Measurements from ENCODE around the gene MIOX.

The MIOX gene

DNA sequence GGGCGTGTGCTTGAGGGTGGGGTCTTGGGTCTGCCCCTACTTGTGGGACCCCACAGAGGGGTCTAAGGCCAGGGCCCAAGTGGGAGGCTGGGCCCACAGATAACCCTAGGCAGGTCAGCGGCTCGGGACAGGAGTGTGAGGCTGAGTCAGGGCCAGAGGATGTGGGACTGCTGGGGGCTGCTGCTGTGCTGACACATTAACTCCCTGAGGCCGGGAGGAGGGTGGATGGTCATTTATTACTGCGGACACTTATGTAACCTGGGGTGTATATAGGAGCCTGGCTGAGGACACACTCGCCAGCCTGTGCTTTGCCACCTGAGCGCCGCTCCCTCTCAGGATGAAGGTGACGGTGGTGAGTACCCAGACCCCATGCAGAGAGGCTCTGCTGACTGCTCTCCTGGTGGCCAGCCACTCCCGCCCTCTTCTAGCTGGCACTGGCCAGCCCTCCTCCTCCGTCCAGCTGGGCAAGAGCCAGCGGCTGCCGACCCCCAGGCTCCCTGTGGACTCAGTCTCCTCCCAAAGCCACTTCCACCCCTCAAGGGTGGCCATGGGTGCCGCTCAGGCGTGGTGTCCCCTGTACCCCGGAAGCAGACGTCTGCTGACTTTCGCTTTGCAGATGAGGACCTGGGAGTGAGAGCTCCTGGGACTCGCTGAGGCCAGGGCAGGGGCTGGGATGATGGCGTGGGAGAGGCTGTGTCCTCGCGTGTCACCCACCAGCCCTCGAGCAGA lies at the start of gene MIOX:
TSS of gene MIOX (plus strand) at position 299 of the 729 bp plus-strand sequence. CDS start at position 338, 39 bp downstream.
- DNase-seq: no peak

DNA sequence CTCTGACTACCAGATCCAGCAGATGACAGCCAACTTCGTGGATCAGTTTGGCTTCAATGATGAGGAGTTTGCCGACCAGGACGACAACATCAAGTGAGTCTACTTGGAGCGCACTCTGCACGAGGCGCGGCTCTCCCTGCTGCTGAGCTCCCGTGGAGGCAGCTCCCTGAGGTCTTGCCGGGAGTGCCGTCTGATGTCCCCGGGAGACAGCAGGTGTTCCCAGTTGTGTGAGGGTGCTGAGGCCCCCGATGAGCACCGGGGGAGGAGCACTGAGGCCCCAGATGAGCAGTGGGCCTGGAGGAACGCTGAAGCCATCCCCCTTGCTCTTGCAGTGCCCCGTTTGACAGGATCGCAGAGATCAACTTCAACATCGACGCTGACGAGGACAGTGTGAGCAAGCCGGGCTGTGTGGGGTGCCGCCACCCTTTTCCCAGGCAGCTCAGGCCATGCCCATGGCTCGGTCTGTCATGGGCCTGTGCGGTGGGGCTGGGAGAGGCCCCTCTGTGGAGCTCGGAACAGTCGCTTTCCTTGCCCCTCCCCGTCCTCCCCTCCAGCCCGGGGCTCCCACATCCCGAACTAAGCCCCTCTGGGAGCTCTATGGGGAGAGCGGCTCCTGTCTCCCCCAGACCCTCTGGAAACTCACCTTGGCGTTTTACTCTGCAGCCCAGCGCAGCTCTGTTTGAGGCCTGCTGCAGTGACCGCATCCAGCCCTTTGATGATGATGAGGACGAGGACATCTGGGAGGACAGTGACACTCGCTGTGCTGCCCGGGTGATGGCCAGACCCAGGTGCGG lies 49.0 kb upstream of the MIOX start:
- no peak for DNase-seq

DNA sequence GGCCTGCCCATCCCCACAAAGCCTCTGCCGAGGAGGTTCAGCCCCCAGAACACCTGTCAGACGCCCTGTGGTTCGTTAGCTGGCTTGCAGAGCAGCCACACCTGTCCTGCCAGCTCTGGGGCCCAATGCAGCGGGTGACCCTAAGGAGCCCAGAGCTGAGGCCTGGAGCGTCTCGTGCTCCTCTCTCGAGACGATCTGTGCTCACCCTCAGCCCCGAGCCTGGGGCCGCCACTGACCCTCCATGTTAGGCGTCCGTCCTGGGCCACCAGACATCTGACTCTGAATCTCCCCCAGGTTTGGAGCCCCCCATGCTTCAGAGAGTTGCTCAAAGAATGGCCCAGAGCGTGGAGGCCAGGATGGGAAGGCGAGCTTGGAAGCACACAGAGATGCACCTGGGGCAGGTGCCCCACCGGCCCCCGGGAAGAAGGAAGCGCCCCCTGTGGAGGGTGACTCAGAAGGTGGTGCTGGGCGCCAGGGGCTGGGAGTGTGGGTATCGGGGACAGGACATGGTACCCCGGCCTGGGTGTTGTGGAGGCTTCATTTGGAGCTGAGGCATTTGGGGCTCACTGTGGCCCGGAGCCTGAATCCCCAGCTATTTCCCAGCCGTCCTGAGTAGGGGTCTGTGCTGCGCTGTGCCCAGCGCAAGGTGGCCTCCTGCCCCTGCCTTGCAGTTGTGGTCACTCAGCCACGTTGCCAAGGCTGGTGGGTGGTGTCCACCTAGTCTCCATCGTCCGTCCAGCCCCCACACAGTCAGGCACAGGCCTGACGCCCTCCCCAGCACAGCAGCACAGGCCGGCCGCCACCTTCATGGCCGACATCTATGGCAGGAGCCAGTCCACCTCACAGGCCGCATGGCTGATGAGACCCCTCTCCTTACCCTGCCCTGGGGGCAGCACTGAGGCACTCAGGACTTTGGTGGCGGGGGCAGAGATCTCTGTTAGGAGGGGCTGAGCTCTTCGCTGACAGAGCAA lies 48.1 kb upstream of the MIOX start:
- no peak for DNase-seq

- no peak for DNase-seq
These were observed 47.3 kb upstream of the MIOX start for GRCh38 chr22:50439314-50439870.

DNA sequence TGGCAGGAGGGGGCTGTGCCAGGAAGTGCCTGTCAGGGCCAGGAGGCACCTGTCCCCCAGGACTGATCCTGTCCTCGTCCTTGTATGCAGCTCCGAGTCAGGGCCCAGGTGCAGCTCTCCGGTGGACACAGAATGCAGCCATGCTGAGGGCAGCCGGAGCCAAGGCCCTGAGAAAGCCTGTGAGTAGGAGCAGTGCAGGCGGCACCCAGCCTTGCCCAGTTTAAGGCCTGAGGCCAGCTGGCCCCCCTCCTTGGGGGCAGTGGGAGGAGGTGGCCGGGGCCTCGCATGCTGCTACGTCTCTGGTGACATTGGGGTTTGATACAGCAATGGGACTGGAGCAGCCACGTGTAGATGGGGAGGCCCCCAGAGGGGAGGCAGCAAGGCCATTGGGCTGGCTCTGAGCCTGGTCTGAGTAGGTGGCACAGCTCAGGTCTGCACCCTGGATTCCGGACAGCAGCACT lies 46.8 kb upstream of the MIOX start:
- DNase-seq: no peak

GRCh38 chr22:50440544-50441249 lies 46.0 kb upstream of the MIOX start:
- no peak for DNase-seq

- no peak for DNase-seq
These were observed 45.1 kb upstream of the MIOX start for GRCh38 chr22:50441428-50441993.

DNA sequence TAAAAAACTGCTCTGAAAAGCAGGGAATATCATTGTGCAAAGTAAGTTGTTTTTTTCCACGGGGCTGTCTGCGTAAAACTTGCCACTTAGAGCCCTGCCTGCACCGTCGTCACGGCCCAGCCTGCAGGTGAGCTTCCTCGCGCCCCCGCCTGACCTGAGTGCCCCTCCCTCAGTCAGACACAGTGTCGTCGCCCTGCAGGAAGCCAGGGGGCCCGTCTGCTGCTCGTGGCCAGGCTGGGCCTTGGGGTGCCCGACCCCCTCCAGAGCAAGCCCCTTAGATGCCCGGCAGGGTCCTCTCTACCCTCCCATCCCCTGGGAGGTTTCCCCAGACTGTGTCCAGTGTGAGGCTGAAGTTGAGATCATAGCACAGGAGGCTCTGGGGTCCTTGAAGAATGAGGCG lies 43.5 kb upstream of the MIOX start:
- no peak for DNase-seq

- no peak for DNase-seq
These were observed 42.6 kb upstream of the MIOX start for GRCh38 chr22:50443801-50444625.

GRCh38 chr22:50444663-50445062 lies 42.0 kb upstream of the MIOX start:
- DNase-seq: no peak

- DNase-seq: no peak
These were observed 41.4 kb upstream of the MIOX start for GRCh38 chr22:50445071-50445879.

DNA sequence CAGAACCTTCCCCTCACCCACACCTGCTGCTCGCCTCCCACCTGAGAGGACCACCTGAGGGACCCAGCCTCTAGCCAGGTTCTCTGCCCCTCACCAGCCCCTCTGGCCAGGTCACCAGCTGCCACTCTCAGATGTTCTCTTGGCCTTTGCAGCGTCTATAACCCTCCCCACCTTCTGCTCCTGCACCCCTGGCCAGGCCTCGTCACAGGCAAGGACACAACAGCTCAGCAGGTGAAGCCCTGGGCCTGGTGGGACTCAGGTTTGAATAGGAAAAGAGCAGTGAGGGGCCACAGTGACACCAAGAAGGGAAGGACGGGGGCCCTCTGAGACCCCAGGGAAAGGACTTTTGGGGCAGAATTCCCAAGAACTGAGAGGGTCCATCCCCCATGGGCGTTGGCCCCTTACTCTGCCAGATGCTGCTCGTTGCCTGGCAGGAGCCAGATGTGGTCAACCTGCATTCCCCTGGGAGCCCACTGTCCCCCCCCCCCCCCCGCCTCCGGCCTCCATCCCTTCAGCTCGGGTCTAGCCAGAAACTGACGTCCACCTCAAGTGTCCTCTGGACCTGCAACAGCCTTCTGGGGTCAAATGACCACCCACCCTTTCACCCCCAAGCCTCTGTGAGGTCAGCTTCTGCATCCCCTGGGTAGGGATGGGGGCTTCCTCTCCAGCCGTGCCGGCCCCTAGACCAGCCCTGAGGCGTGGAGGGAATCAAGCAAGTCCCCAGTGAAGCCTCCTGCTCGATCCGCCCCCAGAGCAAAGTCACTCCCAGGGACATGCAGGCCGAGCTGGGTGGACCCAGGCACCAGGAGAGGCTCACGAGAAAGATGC lies 40.6 kb upstream of the MIOX start:
- no peak for DNase-seq

GRCh38 chr22:50446708-50447575 lies 39.7 kb upstream of the MIOX start:
- DNase-seq: no peak

DNA sequence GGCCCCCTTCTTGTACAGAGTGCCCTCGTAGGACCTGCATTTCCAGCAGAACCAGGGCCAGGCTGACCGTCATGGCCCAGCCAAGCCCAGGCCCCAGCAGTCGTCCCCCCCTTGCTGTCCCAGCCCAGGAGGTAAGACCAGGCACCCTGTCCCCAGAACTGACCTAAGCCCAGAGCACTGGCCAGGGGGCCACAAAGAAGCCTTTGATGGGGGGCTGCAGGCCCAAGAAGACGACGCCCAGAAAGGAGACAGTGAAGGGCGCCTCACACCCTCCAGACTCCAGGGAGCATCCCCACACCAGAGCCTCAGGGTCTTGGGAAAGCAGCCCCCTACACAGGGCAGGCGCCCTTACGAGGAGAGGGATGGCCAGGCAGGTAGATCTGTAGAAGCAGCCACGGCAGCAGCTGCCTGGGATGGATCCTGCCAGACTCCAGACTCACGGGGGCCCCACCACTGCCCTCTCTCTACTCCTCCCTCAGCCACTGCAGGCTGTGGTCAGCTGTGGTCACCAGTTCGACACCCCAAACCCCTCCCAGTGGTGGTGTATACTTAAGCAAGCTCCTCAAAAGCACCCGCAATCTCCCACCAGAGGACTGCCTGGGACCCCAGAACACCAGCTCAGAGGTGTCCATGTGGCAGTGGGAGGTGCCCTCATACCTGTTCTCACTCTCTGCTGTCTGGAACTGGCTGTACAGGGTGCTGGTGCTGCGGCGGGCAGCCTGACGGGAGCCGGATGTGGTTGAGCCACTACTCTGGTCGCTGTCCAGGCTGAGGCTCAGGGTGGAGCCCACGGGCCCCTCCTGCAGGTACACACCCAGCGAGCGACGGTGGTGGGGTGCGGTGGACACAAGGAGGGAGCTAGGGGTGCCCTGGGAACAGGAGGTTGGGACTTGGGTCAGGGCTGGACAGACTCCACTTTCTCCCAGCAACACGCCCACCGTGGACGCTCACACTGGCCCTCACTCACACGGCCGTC lies 38.8 kb upstream of the MIOX start:
- no peak for DNase-seq

DNA sequence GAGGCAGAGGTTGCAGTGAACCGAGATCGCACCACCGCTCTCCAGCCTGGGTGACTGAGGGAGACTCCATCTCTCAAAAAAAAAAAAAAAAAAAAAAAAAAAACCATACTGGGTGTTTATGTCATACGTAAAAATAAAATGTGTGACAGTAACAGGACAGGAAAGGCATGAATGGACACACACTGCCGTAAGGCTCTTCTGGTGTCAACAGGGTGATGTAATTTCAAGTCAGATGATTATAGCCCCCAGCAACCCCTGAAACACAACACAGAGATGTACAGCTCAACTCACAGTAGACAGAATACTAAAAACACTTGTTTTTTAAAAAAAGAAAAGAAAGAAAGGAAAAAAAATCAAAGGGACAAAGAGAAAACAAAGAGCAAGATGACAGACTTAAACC lies 34.0 kb upstream of the MIOX start:
- no peak for DNase-seq

GRCh38 chr22:50454556-50455075 lies 32.0 kb upstream of the MIOX start:
- DNase-seq: no peak
